ENCODE data around the gene DES.

GRCh38 chr2:219462349-219462748 is 44.2 kb downstream of the DES start:
- TF ChIP-seq RAD21 (IDR thresholded peaks at IDR 0.05; ENCODE audit: low read depth) (no peak), USF1 (IDR thresholded peaks at IDR 0.05) (no peak), TEAD4 (IDR thresholded peaks at IDR 0.05) (no peak), EP300 (IDR thresholded peaks at IDR 0.05; ENCODE audit: borderline replicate concordance) (no peak), TAF1 (IDR thresholded peaks at IDR 0.05; ENCODE audit: low read depth) (no peak), TCF12 (IDR thresholded peaks at IDR 0.05; ENCODE audit: low read depth) (no peak), CEBPB (IDR thresholded peaks at IDR 0.05) (no peak), YY1 (IDR thresholded peaks at IDR 0.05; ENCODE audit: low read depth) (no peak), ZBTB7A (IDR thresholded peaks at IDR 0.05; ENCODE audit: low read depth) (no peak)
